H9 (cell line): ENCODE data around the gene TET3. TPM values are rescaled to one million over a fixed set of nuclear protein-coding genes. Genes with fewer than 3 reads are reported as not detected.

Source experiments
- DNase-seq: peaks from one replicate; pipeline ENCODE4 v3.0.0-alpha.2; 2017
- H2AFZ ChIP-seq: one replicate; pipeline ENCODE4 v1.6.1; 2013; ENCODE audit warnings: mild to moderate bottlenecking, low read length, control low read depth, moderate library complexity
- H2AK5ac ChIP-seq: 2 replicates; pipeline ENCODE4 v1.6.1; 2013; ENCODE audit warnings: low read length, control low read depth, mixed read lengths; ENCODE audit not compliant: insufficient read length
- H2BK120ac ChIP-seq: one replicate; pipeline ENCODE4 v1.6.1; 2013; ENCODE audit warnings: low read depth, mild to moderate bottlenecking, low read length, control low read depth, inconsistent platforms; ENCODE audit not compliant: poor library complexity, severe bottlenecking
- H2BK12ac ChIP-seq: 2 replicates; pipeline ENCODE4 v1.6.1; 2013; ENCODE audit warnings: low read length, control low read depth, mixed read lengths, low read depth; ENCODE audit not compliant: insufficient read length
- H2BK15ac ChIP-seq: 2 replicates; pipeline ENCODE4 v1.6.1; 2013; ENCODE audit warnings: low read depth, low read length, control low read depth
- H2BK20ac ChIP-seq: one replicate; pipeline ENCODE4 v1.6.1; 2013; ENCODE audit warnings: low read depth, mild to moderate bottlenecking, low read length, control low read depth, inconsistent platforms; ENCODE audit not compliant: poor library complexity, severe bottlenecking
- H2BK5ac ChIP-seq: 2 replicates; pipeline ENCODE4 v1.6.1; 2013; ENCODE audit warnings: low read length, control low read depth, mixed read lengths; ENCODE audit not compliant: insufficient read length
- H3K14ac ChIP-seq: 2 replicates; pipeline ENCODE4 v1.6.1; 2013; ENCODE audit warnings: low read length, control low read depth; ENCODE audit not compliant: insufficient read depth
- H3K18ac ChIP-seq: 2 replicates; pipeline ENCODE4 v1.6.1; 2013; ENCODE audit warnings: low read depth, mild to moderate bottlenecking, mixed read lengths, low read length, control low read depth; ENCODE audit not compliant: insufficient read length
- H3K23ac ChIP-seq: 2 replicates; pipeline ENCODE4 v1.6.1; 2013; ENCODE audit warnings: low read length, control low read depth, mixed read lengths, low read depth; ENCODE audit not compliant: insufficient read length
- H3K23me2 ChIP-seq: 2 replicates; pipeline ENCODE4 v1.6.1; 2013; ENCODE audit warnings: low read depth, mild to moderate bottlenecking, mixed read lengths, low read length, control low read depth; ENCODE audit not compliant: insufficient read length, poor library complexity, severe bottlenecking
- H3K27ac ChIP-seq: 2 replicates; pipeline ENCODE4 v1.5.1; 2013; ENCODE audit warnings: low read length, control low read depth, mixed read lengths, low read depth; ENCODE audit not compliant: insufficient read length
- H3K27me3 ChIP-seq: 2 replicates; pipeline ENCODE4 v1.6.1; 2013; ENCODE audit warnings: low read length, control low read depth, inconsistent platforms; ENCODE audit not compliant: insufficient read depth
- H3K4ac ChIP-seq: 2 replicates; pipeline ENCODE4 v1.6.1; 2013; ENCODE audit warnings: low read depth, mild to moderate bottlenecking, control low read depth, inconsistent platforms, low read length, moderate library complexity
- H3K4me1 ChIP-seq: 2 replicates; pipeline ENCODE4 v1.6.1; 2013; ENCODE audit warnings: low read length, control low read depth, inconsistent platforms; ENCODE audit not compliant: insufficient read depth
- H3K4me2 ChIP-seq: 2 replicates; pipeline ENCODE4 v1.6.1; 2013; ENCODE audit warnings: low read length, control low read depth, mixed read lengths; ENCODE audit not compliant: insufficient read length, insufficient read depth
- H3K56ac ChIP-seq: 2 replicates; pipeline ENCODE4 v1.6.1; 2013; ENCODE audit warnings: low read depth, mild to moderate bottlenecking, mixed read lengths, low read length, control low read depth; ENCODE audit not compliant: insufficient read length
- H3K79me1 ChIP-seq: 2 replicates; pipeline ENCODE4 v1.6.1; 2013; ENCODE audit warnings: low read depth, mild to moderate bottlenecking, moderate library complexity, low read length, control low read depth, inconsistent platforms; ENCODE audit not compliant: insufficient read depth, poor library complexity, severe bottlenecking
- H3K79me2 ChIP-seq: 2 replicates; pipeline ENCODE4 v1.6.1; 2013; ENCODE audit warnings: low read length, control low read depth, inconsistent platforms; ENCODE audit not compliant: insufficient read depth
- H3K9ac ChIP-seq: 2 replicates; pipeline ENCODE4 v1.6.1; 2013; ENCODE audit warnings: low read length, control low read depth, mixed read lengths; ENCODE audit not compliant: insufficient read length; ENCODE audit errors: extremely low read depth
- H3K9me3 ChIP-seq: one replicate; pipeline ENCODE4 v1.6.1; 2013; ENCODE audit warnings: low read depth, low read length, inconsistent platforms; ENCODE audit not compliant: control insufficient read depth
- H3T11ph ChIP-seq: one replicate; pipeline ENCODE4 v1.6.1; 2013; ENCODE audit warnings: mild to moderate bottlenecking, low read length, control low read depth, inconsistent platforms
- H4K20me1 ChIP-seq: one replicate; pipeline ENCODE4 v1.6.1; 2013; ENCODE audit not compliant: control insufficient read depth, insufficient read length, insufficient read depth
- H4K5ac ChIP-seq: 2 replicates; pipeline ENCODE4 v1.6.1; 2013; ENCODE audit warnings: low read depth, mild to moderate bottlenecking, mixed read lengths, low read length, control low read depth; ENCODE audit not compliant: insufficient read length
- H4K8ac ChIP-seq: replicated peaks from 2 replicates; pipeline ENCODE4 v1.6.1; 2013; ENCODE audit warnings: low read length, control low read depth, mixed read lengths, low read depth; ENCODE audit not compliant: insufficient read length
- H4K91ac ChIP-seq: 2 replicates; pipeline ENCODE4 v1.6.1; 2013; ENCODE audit warnings: low read depth, mild to moderate bottlenecking, moderate library complexity, mixed read lengths, low read length, control low read depth; ENCODE audit not compliant: insufficient read length
- H3K27ac Mint-ChIP-seq, 3 experiments: 2 replicates in 2 of 3; 3 replicates in 1 of 3; pipeline ENCODE4 v1.8.0; 2020 to 2021; ENCODE audit warnings: mixed read lengths in 3 of 3, mild to moderate bottlenecking in 1 of 3, moderate library complexity in 1 of 3
- H3K27me3 Mint-ChIP-seq: 2 replicates; pipeline ENCODE4 v1.8.0; 2021; ENCODE audit warnings: low read depth, mild to moderate bottlenecking, moderate library complexity, mixed read lengths
- H3K36me3 Mint-ChIP-seq, 3 experiments: 2 replicates in 2 of 3; 3 replicates in 1 of 3; pipeline ENCODE4 v1.8.0; 2020 to 2021; ENCODE audit warnings: low read depth in 3 of 3, mixed read lengths in 3 of 3; ENCODE audit not compliant: insufficient read depth in 1 of 3
- H3K4me1 Mint-ChIP-seq, 2 experiments: 2 replicates each; pipeline ENCODE4 v1.8.0; 2020; ENCODE audit warnings: mixed read lengths in 2 of 2
- H3K4me3 Mint-ChIP-seq, 2 experiments: 2 replicates in 1 of 2; 3 replicates in 1 of 2; pipeline ENCODE4 v1.8.0; 2020 to 2021; ENCODE audit warnings: mild to moderate bottlenecking in 2 of 2, mixed read lengths in 2 of 2, moderate library complexity in 1 of 2
- H3K9me3 Mint-ChIP-seq, 2 experiments: 2 replicates in 1 of 2; 3 replicates in 1 of 2; pipeline ENCODE4 v1.8.0; 2020; ENCODE audit warnings: mild to moderate bottlenecking in 2 of 2, mixed read lengths in 2 of 2, moderate library complexity in 1 of 2
- WGBS: extraction: QIAGEN DNeasy Blood & Tissue Kit; methylation state at CpG from one replicate; pipeline ENCODE4 v1.1.7; 2013; ENCODE audit warnings: missing lambda C conversion rate, low lambda C conversion rate, mixed read lengths; ENCODE audit not compliant: insufficient read length; ENCODE audit errors: extremely low coverage; 5-methylcytosine and 5-hydroxymethylcytosine counted together
- total RNA-seq: library from RNA; stranded (reverse); gene quantifications from 2 replicates; pipeline ENCODE4 v1.2.1, GENCODE V29; 2021
- TF ChIP-seq, protein P1 (sequence below): fragments of 200-600 bp; sonication (generic); conservative IDR thresholded peaks from 3 replicates; pipeline ENCODE4 v1.8.0; 2021; ENCODE audit warnings: antibody characterized with exemption, mild to moderate bottlenecking

Gene TET3
- total RNA-seq, 1 experiment from 2014 or later: 24.7 TPM

GRCh38 chr2:74024216-74024615, 39.5 kb downstream of the TET3 start:
- Histone ChIP-seq H3K79me2 (peaks cover 2% of the 10 kb centered on the region; the same call in 1 of the 2 replicates), H4K8ac (no peak overlapping the region), H3K79me1 (no peaks in the 10 kb centered on the region), H3K18ac (peak overlapping the region; percentile 21), H2BK12ac (no peak overlapping the region), H3K4ac (no peak overlapping the region), H3K9ac (no peak overlapping the region), H3K4me1 (peaks cover 9% of the 10 kb centered on the region; the same call in 1 of the 2 replicates), H2AK5ac (peak overlapping the region; percentile 62), H2AFZ (no peak overlapping the region), H2BK20ac (no peak overlapping the region), H3K14ac (peak overlapping the region; percentile 52), H4K20me1 (no peaks in the 10 kb centered on the region), H3K9me3 (no peaks in the 10 kb centered on the region), H2BK120ac (no peak overlapping the region), H3T11ph (no peak overlapping the region), H3K23ac (no peak overlapping the region), H3K23me2 (no peaks in the 10 kb centered on the region), H4K5ac (no peak overlapping the region), H4K91ac (no peak overlapping the region), H2BK5ac (no peak overlapping the region), H3K27ac (no peak overlapping the region), H3K4me2 (no peak overlapping the region), H2BK15ac (no peak overlapping the region), H3K27me3 (no peaks in the 10 kb centered on the region), H3K56ac (no peak overlapping the region)
- DNase-seq: no peak
- peak overlapping the region in 2 of 3 experiments; percentile 22 to 23; a peak in 4 of 7 replicates for H3K27ac Mint-ChIP-seq
- H3K27me3 Mint-ChIP-seq: no peaks in the 10 kb centered on the region
- no peak overlapping the region; a peak in 1 of 5 replicates for H3K4me3 Mint-ChIP-seq
- H3K36me3 Mint-ChIP-seq: peaks cover 4 to 18% (median 13%) of the 10 kb centered on the region in 3 experiments
- peaks cover 8 to 11% of the 10 kb centered on the region in 2 experiments for H3K9me3 Mint-ChIP-seq
- TF ChIP-seq, protein P1, sequence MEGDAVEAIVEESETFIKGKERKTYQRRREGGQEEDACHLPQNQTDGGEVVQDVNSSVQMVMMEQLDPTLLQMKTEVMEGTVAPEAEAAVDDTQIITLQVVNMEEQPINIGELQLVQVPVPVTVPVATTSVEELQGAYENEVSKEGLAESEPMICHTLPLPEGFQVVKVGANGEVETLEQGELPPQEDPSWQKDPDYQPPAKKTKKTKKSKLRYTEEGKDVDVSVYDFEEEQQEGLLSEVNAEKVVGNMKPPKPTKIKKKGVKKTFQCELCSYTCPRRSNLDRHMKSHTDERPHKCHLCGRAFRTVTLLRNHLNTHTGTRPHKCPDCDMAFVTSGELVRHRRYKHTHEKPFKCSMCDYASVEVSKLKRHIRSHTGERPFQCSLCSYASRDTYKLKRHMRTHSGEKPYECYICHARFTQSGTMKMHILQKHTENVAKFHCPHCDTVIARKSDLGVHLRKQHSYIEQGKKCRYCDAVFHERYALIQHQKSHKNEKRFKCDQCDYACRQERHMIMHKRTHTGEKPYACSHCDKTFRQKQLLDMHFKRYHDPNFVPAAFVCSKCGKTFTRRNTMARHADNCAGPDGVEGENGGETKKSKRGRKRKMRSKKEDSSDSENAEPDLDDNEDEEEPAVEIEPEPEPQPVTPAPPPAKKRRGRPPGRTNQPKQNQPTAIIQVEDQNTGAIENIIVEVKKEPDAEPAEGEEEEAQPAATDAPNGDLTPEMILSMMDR: no peak
- WGBS: no CpG with 5 or more reads among the region's 4 CpGs
- H3K4me1 Mint-ChIP-seq: peaks cover 40 to 42% of the 10 kb centered on the region in 2 experiments
